Naive B cell (primary cell): ENCODE data around the gene ACTN1. TPM values are rescaled to one million over a fixed set of nuclear protein-coding genes. Genes with fewer than 3 reads are reported as not detected.
A peak's percentile ranks its signal among the peaks of the same experiment; 100 is the strongest.

ENCODE experiments used
- ATAC-seq, 2 donors: fragments of 150-1000 bp; cut with Tn5 transposase; 2 replicates each; pipeline ENCODE4 v1.10.0; 2021; ENCODE audit warnings: low read depth in 2 of 2, mild to moderate bottlenecking in 2 of 2, moderate library complexity in 2 of 2
- DNase-seq: peaks from one replicate; pipeline ENCODE4 v3.0.0; 2022
- H3K27ac Mint-ChIP-seq, 6 donors: one replicate each; pipeline ENCODE4 v1.8.0; 2020 to 2022; ENCODE audit warnings: mild to moderate bottlenecking in 6 of 6, mixed read lengths in 6 of 6, moderate library complexity in 5 of 6, inconsistent platforms in 2 of 6
- H3K27me3 Mint-ChIP-seq, 3 donors: one replicate each; pipeline ENCODE4 v1.8.0; 2021 to 2022; ENCODE audit warnings: mixed read lengths in 3 of 3, mild to moderate bottlenecking in 1 of 3
- H3K36me3 Mint-ChIP-seq, 2 donors: one replicate each; pipeline ENCODE4 v1.8.0; 2020 to 2022; ENCODE audit warnings: mixed read lengths in 2 of 2, inconsistent platforms in 1 of 2, mild to moderate bottlenecking in 1 of 2
- H3K4me1 Mint-ChIP-seq, 3 donors: one replicate each; pipeline ENCODE4 v1.8.0; 2020 to 2022; ENCODE audit warnings: mixed read lengths in 3 of 3, inconsistent platforms in 1 of 3, mild to moderate bottlenecking in 1 of 3, moderate library complexity in 1 of 3
- H3K4me3 Mint-ChIP-seq, 8 donors: one replicate each; pipeline ENCODE4 v1.8.0; 2020 to 2022; ENCODE audit warnings: mild to moderate bottlenecking in 8 of 8, mixed read lengths in 8 of 8, moderate library complexity in 8 of 8, inconsistent platforms in 2 of 8
- H3K9me3 Mint-ChIP-seq, 7 donors: one replicate each; pipeline ENCODE4 v1.8.0; 2020 to 2022; ENCODE audit warnings: mixed read lengths in 7 of 7, mild to moderate bottlenecking in 5 of 7, inconsistent platforms in 2 of 7, moderate library complexity in 1 of 7
- polyA plus RNA-seq, 6 donors: library from polyadenylated mRNA; unstranded; fragments of 300-500 nt; fragmentation: Illumina TruSeq; gene quantifications; one replicate each; pipeline ENCODE4 v1.2.3, GENCODE V29; 2021; ENCODE audit warnings: low read depth in 6 of 6

ACTN1 gene
- polyA plus RNA-seq, 6 donors from 2014 or later, result 0.61 to 4.5 (median 2.4) TPM; not detected in 1

GRCh38 chr14:68972507-68973218 lies 6.4 kb downstream of the ACTN1 start:
- Mint-ChIP-seq H3K9me3 (peaks cover 0 to 7% (median 4%) of the 10 kb centered on the region in 7 donors), H3K27ac (no peak overlapping the region), H3K36me3 (no peaks in the 10 kb centered on the region), H3K4me1 (peaks cover 0 to 12% (median 7%) of the 10 kb centered on the region in 3 donors), H3K4me3 (no peak overlapping the region), H3K27me3 (peaks cover 22 to 31% (median 28%) of the 10 kb centered on the region in 3 donors)
- DNase-seq, result no peak
- ATAC-seq, result no peak

- DNase-seq, result no peak
- Mint-ChIP-seq H3K4me1 (peaks cover 0 to 5% (median 0%) of the 10 kb centered on the region in 3 donors), H3K4me3 (no peak overlapping the region), H3K9me3 (peaks cover 0 to 7% (median 4%) of the 10 kb centered on the region in 7 donors), H3K36me3 (no peaks in the 10 kb centered on the region), H3K27me3 (peaks cover 13 to 21% (median 19%) of the 10 kb centered on the region in 3 donors), H3K27ac (peak overlapping the region in 1 of 6 donors; percentile 40)
- no peak for ATAC-seq
Measured at GRCh38 chr14:68971411-68972035, 7.6 kb downstream of the ACTN1 start.

- Mint-ChIP-seq H3K4me1 (peaks cover 0 to 5% (median 0%) of the 10 kb centered on the region in 3 donors), H3K27me3 (peaks cover 7 to 14% (median 12%) of the 10 kb centered on the region in 3 donors), H3K9me3 (peaks cover 0 to 7% (median 4%) of the 10 kb centered on the region in 7 donors), H3K27ac (no peak overlapping the region), H3K4me3 (no peak overlapping the region), H3K36me3 (no peaks in the 10 kb centered on the region)
- ATAC-seq (no peak), DNase-seq (no peak)
Measured at GRCh38 chr14:68970736-68971135, 8.4 kb downstream of the ACTN1 start.

GRCh38 chr14:68970038-68970612 lies 9.0 kb downstream of the ACTN1 start:
- ATAC-seq (no peak), DNase-seq (no peak)
- H3K4me3 Mint-ChIP-seq, result no peak overlapping the region
- peak overlapping the region in 2 of 6 donors; percentile 4 to 22 for H3K27ac Mint-ChIP-seq
- H3K9me3 Mint-ChIP-seq, result peaks cover 0 to 7% (median 4%) of the 10 kb centered on the region in 7 donors
- H3K27me3 Mint-ChIP-seq, result peaks cover 3 to 12% (median 9%) of the 10 kb centered on the region in 3 donors
- no peaks in the 10 kb centered on the region for H3K36me3 Mint-ChIP-seq
- H3K4me1 Mint-ChIP-seq, result peaks cover 0 to 5% (median 0%) of the 10 kb centered on the region in 3 donors

GRCh38 chr14:68969278-68970033 lies 9.6 kb downstream of the ACTN1 start:
- Mint-ChIP-seq H3K4me3 (no peak overlapping the region), H3K27ac (no peak overlapping the region), H3K27me3 (peaks cover 0 to 8% (median 5%) of the 10 kb centered on the region in 3 donors), H3K4me1 (peaks cover 0 to 5% (median 0%) of the 10 kb centered on the region in 3 donors), H3K9me3 (peaks cover 0 to 7% (median 4%) of the 10 kb centered on the region in 7 donors), H3K36me3 (no peaks in the 10 kb centered on the region)
- ATAC-seq (no peak), DNase-seq (no peak)

- Mint-ChIP-seq H3K4me3 (no peak overlapping the region), H3K36me3 (no peaks in the 10 kb centered on the region), H3K9me3 (peaks cover 0 to 7% (median 4%) of the 10 kb centered on the region in 7 donors), H3K27ac (peak overlapping the region in 1 of 6 donors; percentile 10), H3K27me3 (peaks cover 0 to 8% (median 5%) of the 10 kb centered on the region in 3 donors), H3K4me1 (peaks cover 0 to 5% (median 0%) of the 10 kb centered on the region in 3 donors)
- no peak for DNase-seq
- ATAC-seq, result no peak
Measured at GRCh38 chr14:68968721-68969120, 10.4 kb downstream of the ACTN1 start.

- peaks cover 0 to 9% (median 8%) of the 10 kb centered on the region in 3 donors for H3K27me3 Mint-ChIP-seq
- H3K36me3 Mint-ChIP-seq, result peaks cover 0 to 2% of the 10 kb centered on the region in 2 donors
- no peak overlapping the region for H3K4me3 Mint-ChIP-seq
- ATAC-seq (no peak), DNase-seq (no peak)
- H3K9me3 Mint-ChIP-seq, result peaks cover 0 to 7% (median 0%) of the 10 kb centered on the region in 7 donors
- H3K27ac Mint-ChIP-seq, result no peak overlapping the region
- H3K4me1 Mint-ChIP-seq, result peaks cover 0 to 5% (median 0%) of the 10 kb centered on the region in 3 donors
Measured at GRCh38 chr14:68968051-68968450, 11.1 kb downstream of the ACTN1 start.

GRCh38 chr14:68967459-68967940 lies 11.6 kb downstream of the ACTN1 start:
- no peak overlapping the region for H3K27ac Mint-ChIP-seq
- DNase-seq, result no peak
- H3K4me3 Mint-ChIP-seq, result no peak overlapping the region
- H3K36me3 Mint-ChIP-seq, result peaks cover 0 to 7% of the 10 kb centered on the region in 2 donors
- no peak for ATAC-seq
- H3K27me3 Mint-ChIP-seq, result peaks cover 0 to 14% (median 8%) of the 10 kb centered on the region in 3 donors
- peaks cover 0 to 5% (median 2%) of the 10 kb centered on the region in 3 donors for H3K4me1 Mint-ChIP-seq
- H3K9me3 Mint-ChIP-seq, result peaks cover 0 to 2% (median 0%) of the 10 kb centered on the region in 7 donors

- ATAC-seq (no peak), DNase-seq (no peak)
- Mint-ChIP-seq H3K4me1 (peaks cover 0 to 5% (median 3%) of the 10 kb centered on the region in 3 donors), H3K27ac (no peak overlapping the region), H3K27me3 (peaks cover 0 to 13% (median 8%) of the 10 kb centered on the region in 3 donors), H3K4me3 (no peak overlapping the region), H3K9me3 (no peaks in the 10 kb centered on the region), H3K36me3 (peaks cover 0 to 7% of the 10 kb centered on the region in 2 donors)
Measured at GRCh38 chr14:68966872-68967301, 12.2 kb downstream of the ACTN1 start.

GRCh38 chr14:68965261-68965761 lies 13.8 kb downstream of the ACTN1 start:
- H3K4me1 Mint-ChIP-seq, result peaks cover 0 to 4% (median 3%) of the 10 kb centered on the region in 3 donors
- peaks cover 0 to 7% of the 10 kb centered on the region in 2 donors for H3K36me3 Mint-ChIP-seq
- H3K4me3 Mint-ChIP-seq, result no peak overlapping the region
- H3K27ac Mint-ChIP-seq, result no peak overlapping the region
- peaks cover 0 to 13% (median 8%) of the 10 kb centered on the region in 3 donors for H3K27me3 Mint-ChIP-seq
- DNase-seq, result no peak
- H3K9me3 Mint-ChIP-seq, result no peaks in the 10 kb centered on the region
- no peak for ATAC-seq

- Mint-ChIP-seq H3K4me3 (no peak overlapping the region), H3K27ac (peak overlapping the region in 1 of 6 donors; percentile 51), H3K27me3 (peaks cover 0 to 13% (median 8%) of the 10 kb centered on the region in 3 donors), H3K36me3 (peaks cover 0 to 7% of the 10 kb centered on the region in 2 donors), H3K4me1 (peaks cover 0 to 3% (median 0%) of the 10 kb centered on the region in 3 donors), H3K9me3 (no peaks in the 10 kb centered on the region)
- no peak for DNase-seq
- no peak for ATAC-seq
Measured at GRCh38 chr14:68964300-68965093, 14.6 kb downstream of the ACTN1 start.

- no peak overlapping the region for H3K4me3 Mint-ChIP-seq
- DNase-seq, result no peak
- H3K36me3 Mint-ChIP-seq, result peaks cover 0 to 7% of the 10 kb centered on the region in 2 donors
- no peak for ATAC-seq
- peaks cover 1 to 4% (median 3%) of the 10 kb centered on the region in 3 donors for H3K4me1 Mint-ChIP-seq
- no peaks in the 10 kb centered on the region for H3K9me3 Mint-ChIP-seq
- H3K27ac Mint-ChIP-seq, result no peak overlapping the region
- H3K27me3 Mint-ChIP-seq, result peaks cover 0 to 13% (median 8%) of the 10 kb centered on the region in 3 donors
Measured at GRCh38 chr14:68962681-68963080, 16.4 kb downstream of the ACTN1 start.
